ENCODE results near the gene FAS.
"Not testable (repeated sequence)": the region's sequence is repeated elsewhere in the genome, so short reads cannot be mapped to it uniquely, and the experiment has no call there.

Gene FAS

GRCh38 chr10:88994019-88994418, 3.4 kb downstream of the FAS start:
- DNase-seq, result peak in 1 of 2 donors; percentile 76

GRCh38 chr10:88995156-88995876, 4.7 kb downstream of the FAS start:
- peak in 1 of 2 donors; percentile 72 for DNase-seq

DNA sequence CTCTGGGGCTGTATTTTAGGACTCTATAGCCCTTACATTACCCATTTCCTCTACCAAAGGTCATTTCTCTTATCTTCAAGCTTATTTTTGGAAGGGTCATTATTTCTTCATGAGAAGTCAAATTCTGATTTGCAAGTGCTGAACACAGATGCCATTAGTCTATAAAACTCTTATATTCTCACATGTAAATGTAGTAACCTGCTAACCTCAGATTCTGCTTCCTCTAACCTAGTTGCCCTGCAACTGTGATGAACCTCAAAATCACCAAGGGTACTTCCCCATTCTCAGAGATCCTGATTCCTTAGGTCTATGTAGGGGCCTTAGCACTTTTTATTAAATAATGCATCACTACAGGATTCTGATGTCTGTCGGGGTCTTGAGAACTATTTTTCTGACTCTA, 6.3 kb downstream of the FAS start:
- peak in 1 of 2 donors; percentile 64 for DNase-seq

DNA sequence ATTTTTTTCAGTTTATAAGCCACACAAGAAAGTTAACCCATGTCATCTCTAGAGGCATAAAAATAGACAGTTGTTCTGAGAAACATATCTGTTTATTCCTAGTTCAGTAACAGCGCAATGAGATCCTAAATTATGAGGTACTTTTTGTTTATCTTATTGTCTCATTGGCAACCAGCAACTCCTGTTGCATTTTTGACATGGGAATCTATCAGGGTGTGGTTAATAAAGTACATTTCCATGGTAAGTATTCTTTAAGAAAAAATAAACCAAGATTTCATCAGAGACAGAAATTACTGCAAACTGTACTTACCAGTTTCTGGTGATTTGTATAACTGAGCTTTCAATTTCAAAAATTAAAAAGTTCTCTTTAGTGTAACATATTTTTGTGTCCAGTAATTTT, 9.0 kb downstream of the FAS start:
- peak in 1 of 2 donors; percentile 63 for DNase-seq

- DNase-seq, result peak in 1 of 2 donors; percentile 68
These were observed 10.6 kb downstream of the FAS start for GRCh38 chr10:89001024-89001728.

DNA sequence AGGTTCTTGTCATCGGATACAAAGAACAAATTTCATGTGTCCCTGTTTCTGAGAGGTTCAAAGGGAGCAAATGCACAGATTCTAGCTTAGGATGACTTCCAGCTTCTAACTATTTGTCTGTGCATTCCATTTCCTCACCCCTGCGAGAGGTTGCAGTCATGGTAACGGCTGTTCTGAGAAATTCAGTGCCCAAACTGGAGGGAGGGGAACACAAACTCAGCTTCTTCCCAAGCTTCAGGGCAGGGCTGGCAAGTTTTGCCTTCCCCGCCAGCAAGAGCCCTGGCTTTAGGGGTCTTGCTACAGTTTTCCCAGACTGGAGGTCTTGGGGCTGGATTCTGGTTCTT, 11.1 kb downstream of the FAS start:
- peak in 1 of 2 donors; percentile 51 for DNase-seq

DNA sequence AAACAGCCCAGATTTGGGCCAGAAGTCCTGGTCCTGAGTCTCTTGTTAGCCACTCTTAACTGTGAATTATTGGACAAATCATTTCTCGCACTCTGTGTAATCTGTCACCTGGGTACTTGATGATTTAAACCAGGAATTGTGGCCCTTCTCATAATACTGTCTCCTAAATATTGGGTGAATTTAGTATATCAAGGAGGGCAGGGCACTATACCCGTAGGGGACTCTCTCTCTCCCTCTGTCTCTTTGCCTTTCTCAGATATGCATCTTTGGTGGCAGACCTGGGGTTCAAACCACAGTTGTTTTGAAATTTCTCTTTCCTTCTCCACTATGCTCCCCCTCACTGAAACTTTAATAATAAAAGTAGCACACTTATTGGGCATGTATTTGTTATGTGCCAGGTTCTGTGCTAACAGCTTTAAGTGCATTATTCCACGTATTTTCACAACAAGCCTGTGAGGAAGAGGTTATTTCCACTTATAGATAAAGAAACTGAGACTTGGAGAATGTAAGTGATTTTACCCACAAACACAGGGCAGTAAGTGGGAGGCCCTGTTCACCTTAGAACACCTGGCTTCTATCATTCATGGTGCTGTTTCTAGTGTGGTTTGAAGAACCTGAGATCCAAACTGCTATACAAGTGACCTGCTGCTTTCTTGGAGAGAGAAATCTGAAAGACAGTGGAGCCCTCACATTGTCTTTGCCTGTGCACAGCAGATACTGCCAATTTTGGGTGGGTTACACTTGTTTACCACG, 11.8 kb downstream of the FAS start:
- peak in 1 of 2 donors; percentile 41 for DNase-seq

DNA sequence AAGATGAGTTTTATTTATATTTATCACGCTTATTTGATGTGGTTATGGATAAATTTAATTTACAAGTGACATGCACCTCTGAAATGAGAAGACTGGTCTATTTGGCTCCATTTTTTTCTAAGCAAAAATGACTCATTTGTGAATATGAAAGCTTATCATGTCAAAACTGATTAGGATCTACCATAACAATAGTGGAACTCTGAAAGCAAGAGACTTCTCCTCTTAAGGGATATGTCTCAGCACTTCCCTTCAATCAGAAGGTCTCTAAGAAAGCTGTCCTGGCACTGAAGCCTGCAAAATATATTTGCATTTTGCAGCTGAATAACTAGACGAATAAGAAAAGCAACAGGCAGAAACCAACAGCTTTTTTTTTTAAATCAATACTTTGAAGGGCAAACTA, 12.7 kb downstream of the FAS start:
- DNase-seq, result peak in 1 of 2 donors; percentile 44

- no peak for DNase-seq
These were observed 16.7 kb downstream of the FAS start for GRCh38 chr10:89007129-89007893.

DNA sequence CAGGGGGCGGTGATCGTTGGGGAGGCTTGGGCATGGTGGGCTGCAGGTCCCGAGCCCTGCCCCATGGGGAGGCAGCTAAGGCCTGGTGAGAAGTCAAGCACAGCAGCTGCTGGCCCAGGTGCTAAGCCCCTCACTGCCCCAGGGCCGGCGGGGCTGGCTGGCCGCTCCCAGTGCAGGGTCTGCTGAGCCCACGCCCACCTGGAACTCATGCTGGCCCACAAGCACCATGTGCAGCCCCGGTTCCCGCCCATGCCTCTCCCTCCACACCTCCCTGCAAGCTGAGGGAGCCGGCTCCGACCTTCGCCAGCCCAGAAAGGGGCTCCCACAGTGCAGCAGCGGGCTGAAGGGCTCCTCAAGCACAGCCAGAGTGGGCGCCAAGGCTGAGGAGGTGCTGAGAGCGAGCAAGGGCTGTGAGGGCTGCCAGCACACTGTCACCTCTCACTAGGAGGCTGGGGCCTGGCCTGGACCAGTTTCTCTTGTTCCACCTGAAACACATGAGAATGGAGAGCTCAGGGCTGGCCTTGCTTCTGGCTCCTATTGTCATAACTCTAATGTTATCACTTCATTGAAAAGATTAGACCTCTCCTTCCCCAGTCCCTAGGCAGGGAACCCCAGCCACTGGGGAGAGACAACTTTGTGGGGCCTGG, 28.2 kb downstream of the FAS start:
- not testable (repeated sequence) for DNase-seq

- no peak for DNase-seq
These were observed 29.1 kb downstream of the FAS start for GRCh38 chr10:89019569-89020327.

- DNase-seq, result not testable (repeated sequence)
These were observed 30.9 kb downstream of the FAS start for GRCh38 chr10:89021526-89021925.

- DNase-seq, result no peak
These were observed 32.1 kb downstream of the FAS start for GRCh38 chr10:89022734-89023133.

DNA sequence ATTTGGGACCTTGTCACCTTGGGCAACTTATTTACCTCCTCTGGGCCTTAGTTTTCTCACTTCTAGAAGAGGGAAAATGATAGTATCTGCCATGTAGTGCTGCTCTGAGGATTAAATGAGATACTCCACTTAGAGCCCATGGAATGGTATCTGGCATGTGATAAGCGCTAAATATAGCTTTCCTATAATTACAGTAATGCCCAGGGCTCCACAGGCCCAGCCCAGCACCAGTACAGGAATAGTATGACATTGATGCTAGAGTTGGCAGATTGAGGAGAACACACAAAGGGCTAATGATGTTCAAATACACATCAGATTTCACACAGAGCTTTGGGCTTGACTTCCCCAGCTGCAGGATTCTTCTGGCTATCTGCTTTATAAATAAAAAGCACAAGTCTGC, 34.9 kb downstream of the FAS start:
- no peak for DNase-seq

DNA sequence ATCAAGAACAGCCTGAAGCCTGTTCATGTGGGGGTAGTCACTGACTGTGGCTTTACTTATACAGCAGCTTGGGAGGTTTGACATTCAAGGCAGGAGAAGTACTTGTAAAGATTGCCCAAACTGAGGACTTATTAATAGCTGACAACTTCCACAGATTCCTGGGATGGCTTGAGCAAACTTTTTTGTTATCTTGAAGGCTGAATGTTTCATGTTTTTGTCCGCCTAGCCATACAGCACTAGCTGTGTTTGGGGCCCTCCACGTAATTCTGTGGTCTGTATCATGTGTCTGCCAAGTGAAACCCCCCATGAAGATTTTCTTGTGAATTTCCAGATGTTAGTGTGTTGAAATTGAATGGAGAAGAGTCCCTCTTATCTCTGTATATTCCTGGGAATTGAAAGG, 38.6 kb downstream of the FAS start:
- DNase-seq, result no peak

DNA sequence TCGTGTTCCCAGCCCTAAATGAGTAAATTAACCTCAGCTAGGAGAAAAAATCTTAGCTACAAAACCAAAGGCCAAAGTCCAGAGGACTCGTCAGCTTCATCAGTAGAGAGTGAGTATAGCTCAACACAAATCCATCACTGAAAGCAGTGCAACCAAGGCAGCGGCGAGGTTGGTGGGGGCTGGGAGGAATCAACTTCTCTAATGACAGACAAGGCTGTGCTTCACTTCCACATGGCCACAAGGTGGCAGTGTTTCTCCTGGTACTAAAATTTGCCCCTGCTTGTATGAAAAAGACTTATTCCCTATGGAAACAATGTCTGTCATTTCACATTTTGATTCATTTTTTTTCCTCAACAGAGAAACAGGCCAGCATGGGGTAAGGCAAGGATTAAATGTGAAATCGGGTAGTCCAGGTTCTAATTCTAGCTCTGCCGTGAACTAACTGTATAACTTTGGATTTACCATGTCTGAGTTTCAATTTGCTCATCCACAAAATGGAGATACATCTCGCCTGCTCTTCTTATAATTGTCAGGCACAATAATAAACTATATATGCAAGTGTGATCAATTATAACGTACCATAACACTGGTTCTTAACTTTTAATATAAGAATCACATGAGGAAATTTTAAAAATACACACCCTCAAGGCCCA, 39.3 kb downstream of the FAS start:
- DNase-seq, result peak; percentile 72 to 74

DNA sequence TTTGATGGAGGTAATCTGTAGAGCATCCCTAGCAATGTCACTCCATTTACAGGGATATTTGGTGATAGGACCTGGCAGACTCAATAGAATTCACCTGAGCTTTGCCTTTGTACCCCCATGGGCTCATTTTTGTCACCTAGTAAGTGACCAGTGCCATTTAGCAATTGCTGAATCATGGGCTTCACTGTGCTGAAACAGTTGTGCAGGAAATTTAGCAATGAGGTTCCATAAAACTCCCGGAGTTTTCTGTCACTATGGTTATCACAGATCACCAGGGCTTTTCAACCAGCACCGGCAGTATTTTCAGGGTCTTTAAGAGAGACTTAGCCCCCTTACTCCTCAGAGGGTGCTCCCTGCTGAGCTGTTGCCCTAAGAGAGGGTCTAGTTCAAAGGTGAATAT, 40.2 kb downstream of the FAS start:
- no peak for DNase-seq

DNA sequence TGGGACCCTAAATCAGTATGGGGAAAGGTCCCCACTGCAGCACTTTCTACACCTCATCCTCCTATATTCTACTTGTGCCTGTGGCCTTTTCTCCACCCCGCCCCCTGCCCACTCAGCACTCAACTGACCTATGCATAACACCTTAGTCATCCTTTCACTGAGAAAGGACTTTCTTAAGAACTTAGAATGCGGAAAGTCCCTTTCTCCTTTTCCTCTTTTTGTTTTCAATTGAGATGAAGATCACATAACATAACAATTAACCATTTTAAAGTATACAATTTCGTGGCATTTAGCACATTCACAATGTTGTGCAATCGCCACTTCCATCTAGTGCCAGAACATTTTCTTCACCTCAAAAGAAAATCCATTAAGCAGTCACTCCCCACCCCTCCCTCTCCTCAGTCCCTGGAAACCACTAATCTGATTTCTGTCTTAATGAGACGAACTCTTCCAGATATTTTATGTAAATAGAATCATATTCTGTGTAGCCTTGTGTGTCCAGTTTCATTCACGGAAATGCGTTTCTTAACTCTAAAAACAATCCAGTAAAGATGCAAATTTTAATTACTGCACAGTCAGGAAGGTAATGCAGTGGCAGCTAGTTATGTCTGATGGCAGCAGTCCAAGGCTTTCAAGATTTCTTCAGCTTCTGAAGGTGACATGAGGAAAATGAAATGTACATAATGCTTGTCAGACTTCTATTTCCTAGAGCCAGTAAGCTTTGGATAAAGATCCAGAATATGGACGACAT, 41.7 kb downstream of the FAS start:
- DNase-seq, result peak in 1 of 2 donors; percentile 47

DNA sequence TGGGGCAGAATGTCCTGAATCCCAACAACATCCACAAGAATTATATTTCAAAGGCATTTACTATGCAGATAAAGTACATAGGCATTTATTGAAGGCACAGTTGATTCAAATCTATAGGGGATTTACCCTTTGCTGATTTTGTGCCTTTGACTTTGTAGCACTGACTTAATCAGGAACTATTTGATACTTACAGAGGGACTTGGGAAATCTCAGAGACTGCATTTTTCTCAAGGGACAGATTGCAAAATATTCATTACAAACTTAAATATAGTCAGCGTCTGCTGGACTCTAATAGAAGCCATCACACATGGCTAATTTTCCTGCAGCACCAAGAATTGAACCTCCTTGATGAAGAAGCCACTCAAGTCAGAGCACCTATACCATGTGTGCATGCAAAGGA, 44.9 kb downstream of the FAS start:
- DNase-seq, result no peak

DNA sequence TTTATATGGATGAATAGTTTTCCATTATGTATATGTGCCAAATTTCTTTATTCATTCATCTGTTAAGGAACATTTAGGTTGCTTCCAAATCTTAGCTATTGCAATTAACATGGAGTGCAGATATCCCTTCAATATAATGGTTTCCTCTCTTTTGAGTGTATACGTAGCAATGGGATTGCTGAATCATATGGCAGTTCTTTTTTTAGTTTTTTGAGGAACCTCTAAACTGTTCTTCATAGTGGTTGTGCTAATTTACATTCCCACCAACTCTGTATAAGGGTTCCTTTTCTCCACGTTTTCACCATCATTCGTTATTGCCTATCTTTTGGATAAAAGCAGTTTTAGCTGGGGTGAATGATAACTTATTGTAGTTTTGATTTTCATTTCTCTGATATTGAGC, 46.5 kb downstream of the FAS start:
- DNase-seq, result no peak

All from CD4-positive, alpha-beta T cell treated with Interferon alpha-2 for 1 hour (primary cell).